GM19452 (cell line): Measurements from ENCODE around the gene KRTCAP2.

Experiments
- ATAC-seq: cut with Tn5 transposase; IDR thresholded peaks from one replicate; pipeline ENCODE4 v1.9.1; 2021; ENCODE audit not compliant: unreplicated experiment

Gene KRTCAP2

GRCh38 chr1:155184835-155185782 lies 12.0 kb upstream of the KRTCAP2 start:
- peak; percentile 88 for ATAC-seq

DNA sequence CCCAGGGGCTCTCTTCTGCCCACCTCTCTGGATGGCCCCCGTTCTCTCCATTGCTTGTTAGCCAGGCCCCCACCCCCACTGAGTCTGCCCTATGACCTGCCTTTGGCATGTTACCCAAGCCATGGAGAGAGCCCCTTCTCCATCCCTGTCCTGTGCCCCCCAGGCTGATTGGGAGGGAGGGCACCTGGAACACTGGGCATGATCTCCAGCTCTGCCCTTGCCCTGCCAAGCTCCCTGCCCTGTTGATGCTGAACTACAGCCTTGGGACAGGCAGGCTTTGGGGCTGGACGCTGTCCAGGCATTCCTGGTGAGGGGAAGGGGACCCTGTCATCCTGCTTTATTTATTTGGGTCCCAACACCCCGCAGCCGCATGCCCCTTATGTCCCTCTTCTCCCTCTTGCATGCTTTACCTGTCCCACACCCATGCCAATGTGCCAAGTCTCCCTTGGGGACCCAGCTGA lies 11.3 kb upstream of the KRTCAP2 start:
- ATAC-seq: no peak

DNA sequence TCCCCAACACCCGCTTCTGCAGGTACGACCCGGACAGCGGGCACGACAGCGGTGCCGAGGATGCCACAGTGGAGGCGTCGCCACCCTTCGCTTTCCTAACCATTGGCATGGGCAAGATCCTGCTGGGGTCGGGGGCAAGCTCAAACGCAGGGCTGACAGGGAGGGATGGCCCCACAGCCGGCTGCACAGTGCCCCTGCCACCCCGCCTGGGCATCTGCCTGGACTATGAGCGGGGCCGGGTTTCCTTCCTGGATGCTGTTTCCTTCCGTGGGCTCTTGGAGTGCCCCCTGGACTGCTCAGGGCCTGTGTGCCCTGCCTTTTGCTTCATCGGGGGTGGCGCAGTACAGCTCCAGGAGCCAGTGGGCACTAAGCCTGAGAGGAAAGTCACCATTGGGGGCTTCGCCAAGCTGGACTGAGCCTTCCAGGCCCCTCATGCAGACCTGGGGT lies 10.7 kb upstream of the KRTCAP2 start:
- ATAC-seq: no peak

DNA sequence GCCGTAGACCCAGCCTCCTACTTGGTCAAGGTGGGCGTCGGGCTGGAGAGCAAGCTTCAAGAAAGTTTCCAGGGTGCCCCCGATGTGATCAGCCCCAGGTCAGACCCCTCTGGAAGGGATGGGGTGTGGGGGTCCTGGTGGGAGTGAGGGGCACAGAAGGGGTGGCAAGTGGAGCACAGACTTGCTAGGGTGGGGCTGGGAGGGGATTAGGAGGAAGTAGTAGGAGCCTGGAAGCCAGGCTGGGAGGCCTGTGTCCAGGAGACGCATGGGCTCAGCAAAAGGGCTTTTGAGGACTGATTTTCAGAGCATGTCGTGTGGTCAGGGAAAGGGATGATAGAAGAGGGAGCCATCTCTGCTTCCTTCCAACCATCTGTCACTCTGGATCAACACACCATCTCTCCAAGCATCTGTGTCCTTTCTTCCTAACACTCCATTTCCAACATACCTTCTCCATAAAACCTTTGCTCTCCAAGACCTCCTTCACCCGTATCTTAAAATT lies 9.0 kb upstream of the KRTCAP2 start:
- ATAC-seq: no peak

GRCh38 chr1:155181371-155182051 lies 8.4 kb upstream of the KRTCAP2 start:
- ATAC-seq: no peak

DNA sequence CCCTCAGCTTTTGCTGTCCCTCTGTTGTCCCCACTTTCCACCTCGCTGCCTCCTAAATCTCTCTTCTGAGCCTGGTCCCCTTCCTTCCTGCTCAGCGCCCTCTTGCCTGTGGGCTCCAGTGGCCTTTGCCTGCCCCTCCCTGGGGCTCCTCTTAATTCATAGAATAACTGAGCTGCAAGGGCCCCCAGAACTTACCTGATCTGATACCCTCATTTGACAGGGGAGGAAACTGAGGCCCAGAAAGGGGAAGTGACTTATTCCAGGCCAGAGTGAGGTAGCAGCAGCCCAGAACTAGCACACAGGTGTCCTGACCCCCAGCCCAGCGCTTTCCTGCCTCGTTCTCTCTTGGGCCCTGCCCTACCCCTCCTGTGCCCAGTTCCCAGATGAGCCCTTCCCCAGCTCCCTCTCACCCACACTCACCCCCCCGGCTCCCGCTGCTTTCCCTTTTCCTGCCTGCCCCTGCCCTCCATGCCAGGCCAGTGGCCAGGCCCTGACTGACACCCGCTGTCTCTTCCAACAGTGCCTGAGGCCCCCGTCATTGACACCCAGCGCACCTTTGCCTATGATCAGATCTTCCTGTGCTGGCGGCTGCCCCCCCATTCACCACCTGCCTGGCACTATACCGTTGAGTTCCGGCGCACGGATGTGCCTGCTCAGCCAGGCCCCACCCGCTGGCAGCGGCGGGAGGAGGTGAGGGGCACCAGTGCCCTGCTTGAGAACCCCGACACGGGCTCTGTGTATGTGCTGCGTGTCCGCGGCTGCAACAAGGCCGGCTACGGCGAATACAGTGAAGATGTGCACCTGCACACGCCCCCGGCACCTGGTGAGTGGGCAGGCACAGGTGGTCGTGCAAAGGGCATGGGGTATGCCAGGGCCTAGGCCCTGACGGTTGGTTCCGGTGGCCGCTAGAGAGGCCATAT lies 6.3 kb upstream of the KRTCAP2 start:
- ATAC-seq: no peak

DNA sequence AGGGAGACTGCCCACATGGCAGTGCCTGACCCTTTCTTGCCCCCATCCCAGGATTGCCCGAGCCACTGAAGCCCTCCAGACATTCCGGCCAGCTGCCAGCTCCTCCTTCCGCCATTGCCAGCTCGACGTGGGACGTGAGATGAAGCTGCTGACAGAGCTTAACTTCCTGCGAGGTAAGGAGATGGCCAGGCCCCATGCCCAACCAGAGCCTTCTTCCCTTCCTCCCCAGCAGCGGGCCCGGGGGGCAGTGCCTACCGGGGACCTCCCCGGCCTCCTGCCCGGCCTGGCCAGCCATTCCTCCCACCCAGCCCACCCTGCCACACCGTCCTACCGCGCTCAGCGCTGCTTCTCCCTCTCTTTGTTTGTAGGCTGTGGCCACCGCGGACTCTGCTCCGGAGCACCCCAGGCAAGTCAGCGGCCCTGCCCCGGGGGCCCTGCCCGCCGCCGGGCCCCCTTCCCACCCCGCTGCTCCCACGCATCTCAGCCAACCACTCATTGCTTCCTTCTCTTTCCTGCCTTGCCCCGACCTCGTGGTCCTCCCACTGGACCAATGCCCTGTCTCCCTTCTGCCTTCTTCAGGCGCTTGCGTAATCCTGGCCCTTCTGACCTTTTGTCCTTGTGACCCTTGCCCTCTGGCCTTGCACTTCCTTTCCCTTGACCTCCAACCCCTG lies 5.5 kb upstream of the KRTCAP2 start:
- ATAC-seq: no peak

GRCh38 chr1:155177918-155178281 lies 4.8 kb upstream of the KRTCAP2 start:
- ATAC-seq: no peak

GRCh38 chr1:155177192-155177917 lies 4.3 kb upstream of the KRTCAP2 start:
- no peak for ATAC-seq

GRCh38 chr1:155176544-155177071 lies 3.5 kb upstream of the KRTCAP2 start:
- ATAC-seq: peak; percentile 40

GRCh38 chr1:155175927-155176371 lies 2.8 kb upstream of the KRTCAP2 start:
- no peak for ATAC-seq

GRCh38 chr1:155175281-155175926 lies 2.3 kb upstream of the KRTCAP2 start:
- ATAC-seq: no peak

DNA sequence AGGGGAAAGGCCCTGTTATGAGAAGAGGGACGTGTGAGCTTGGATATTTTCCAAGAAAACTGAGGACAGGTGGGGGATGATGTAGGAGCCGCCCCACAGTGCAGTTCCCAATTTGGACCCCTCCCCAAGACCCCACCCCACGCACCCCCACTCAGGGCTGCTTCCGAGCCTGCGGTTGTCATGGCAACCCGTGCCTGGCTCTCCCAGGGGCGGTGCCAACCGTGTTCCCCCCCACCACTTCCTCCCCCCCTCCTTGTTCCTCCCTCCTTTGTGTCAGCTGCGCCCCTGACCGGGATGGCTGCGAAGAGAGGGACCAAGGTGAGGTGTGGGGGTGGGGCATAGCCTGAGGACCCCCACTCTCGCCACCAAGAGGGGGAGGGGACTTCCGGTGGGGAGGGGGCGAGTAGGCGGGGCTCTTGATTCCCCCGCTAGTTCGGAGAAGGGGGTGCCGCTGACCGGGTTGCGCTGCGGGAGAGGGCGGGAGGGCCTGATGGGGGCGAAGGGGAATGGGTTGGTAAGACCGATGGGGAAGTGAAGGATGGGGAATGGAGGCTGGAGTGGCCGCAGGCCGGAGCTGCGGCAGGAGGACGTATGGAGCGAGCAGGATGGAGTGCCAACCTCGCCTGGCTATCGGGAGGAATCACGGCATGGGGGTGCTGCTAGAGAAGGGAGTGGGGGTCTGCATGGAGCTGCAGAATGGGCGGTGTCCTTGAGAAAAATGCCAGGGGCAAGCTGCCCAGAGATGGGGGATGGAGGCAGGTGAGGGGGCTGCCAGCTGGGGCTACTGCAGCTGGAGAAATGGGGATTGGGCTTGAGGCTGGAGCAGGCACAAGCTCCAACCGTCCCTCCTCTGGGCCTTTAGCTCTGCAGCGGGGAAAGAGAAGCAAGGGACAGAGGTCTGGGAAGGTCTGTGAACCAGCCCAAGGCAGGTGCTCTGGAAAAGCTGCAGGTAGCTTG lies 1.5 kb upstream of the KRTCAP2 start:
- ATAC-seq: no peak

GRCh38 chr1:155173478-155174323 lies 597 bp upstream of the KRTCAP2 start, which contains the start of gene TRIM46:
Gene TRIM46 (plus strand): TSS chr1:155173849. CDS start chr1:155173967, 118 bp downstream.
- ATAC-seq: no peak

- ATAC-seq: no peak
Observed at GRCh38 chr1:155171836-155172731, 1.0 kb downstream of the KRTCAP2 start.

DNA sequence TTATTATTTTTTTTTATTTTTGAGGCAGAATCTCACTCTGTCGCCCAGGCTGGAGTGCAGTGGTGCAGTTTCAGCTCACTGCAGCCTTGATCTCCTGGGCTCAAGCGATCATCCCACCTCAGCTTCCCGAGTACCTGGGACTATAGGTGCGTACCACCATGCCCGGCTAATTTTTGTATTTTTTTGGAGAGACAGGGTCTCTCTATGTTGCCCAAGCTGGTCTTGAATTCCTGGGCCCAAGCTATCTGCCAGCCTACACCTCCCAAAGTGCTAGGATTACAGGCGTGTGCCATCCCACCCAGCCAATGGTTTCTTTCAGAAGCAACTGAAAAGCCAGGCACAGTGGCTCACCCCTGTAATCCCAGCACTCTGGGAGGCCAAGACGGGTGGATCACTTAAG lies 2.3 kb downstream of the KRTCAP2 start:
- no peak for ATAC-seq
